ENCODE measurements around the gene EME2.

DNA sequence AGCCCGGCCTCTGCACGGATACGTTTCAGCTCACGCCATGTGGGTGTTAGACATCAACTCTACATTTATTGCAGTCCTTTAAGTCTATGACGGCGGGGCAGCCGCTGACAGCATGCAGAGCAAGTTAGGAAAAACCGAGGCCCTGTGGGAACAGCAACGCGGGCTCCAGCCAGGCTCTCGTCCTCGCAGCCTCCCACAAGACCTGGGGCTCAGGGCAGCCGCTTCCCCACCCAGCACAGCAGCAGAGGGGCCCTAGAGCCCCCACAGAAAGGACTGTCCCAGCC, 4.0 kb downstream of the EME2 start:
- no peak for TF ChIP-seq POLR2A (IDR thresholded peaks at IDR 0.05)
- TF ChIP-seq, protein P1, sequence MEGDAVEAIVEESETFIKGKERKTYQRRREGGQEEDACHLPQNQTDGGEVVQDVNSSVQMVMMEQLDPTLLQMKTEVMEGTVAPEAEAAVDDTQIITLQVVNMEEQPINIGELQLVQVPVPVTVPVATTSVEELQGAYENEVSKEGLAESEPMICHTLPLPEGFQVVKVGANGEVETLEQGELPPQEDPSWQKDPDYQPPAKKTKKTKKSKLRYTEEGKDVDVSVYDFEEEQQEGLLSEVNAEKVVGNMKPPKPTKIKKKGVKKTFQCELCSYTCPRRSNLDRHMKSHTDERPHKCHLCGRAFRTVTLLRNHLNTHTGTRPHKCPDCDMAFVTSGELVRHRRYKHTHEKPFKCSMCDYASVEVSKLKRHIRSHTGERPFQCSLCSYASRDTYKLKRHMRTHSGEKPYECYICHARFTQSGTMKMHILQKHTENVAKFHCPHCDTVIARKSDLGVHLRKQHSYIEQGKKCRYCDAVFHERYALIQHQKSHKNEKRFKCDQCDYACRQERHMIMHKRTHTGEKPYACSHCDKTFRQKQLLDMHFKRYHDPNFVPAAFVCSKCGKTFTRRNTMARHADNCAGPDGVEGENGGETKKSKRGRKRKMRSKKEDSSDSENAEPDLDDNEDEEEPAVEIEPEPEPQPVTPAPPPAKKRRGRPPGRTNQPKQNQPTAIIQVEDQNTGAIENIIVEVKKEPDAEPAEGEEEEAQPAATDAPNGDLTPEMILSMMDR (IDR thresholded peaks at IDR 0.05) = no peak

Data from testis (tissue), 2 donors.